Measurements from ENCODE around the gene DDX51.
"Not testable (repeated sequence)": the region's sequence is repeated elsewhere in the genome, so short reads cannot be mapped to it uniquely, and the experiment has no call there.

DDX51 gene

DNA sequence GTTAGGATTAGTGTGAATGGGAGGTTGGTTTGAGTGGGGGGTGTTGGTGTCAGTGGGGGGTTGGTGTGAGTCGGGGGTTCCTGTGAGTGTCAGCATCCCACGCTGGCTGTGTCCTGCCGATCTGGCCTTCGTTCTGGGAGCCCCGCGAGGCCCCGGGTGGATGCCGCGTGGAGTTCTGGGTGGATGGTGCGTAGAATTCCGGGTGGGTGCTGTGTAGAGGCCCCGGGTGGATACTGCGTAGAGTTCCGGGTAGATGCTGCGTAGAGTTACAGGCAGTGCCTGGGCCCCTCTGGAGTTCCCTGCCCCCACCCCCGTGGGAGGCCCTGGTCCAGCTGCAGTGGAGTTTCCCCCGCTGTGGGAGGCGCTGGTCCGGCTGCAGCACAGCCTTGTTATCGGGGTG, 8.8 kb upstream of the DDX51 start:
- DNase-seq = no peak

DNA sequence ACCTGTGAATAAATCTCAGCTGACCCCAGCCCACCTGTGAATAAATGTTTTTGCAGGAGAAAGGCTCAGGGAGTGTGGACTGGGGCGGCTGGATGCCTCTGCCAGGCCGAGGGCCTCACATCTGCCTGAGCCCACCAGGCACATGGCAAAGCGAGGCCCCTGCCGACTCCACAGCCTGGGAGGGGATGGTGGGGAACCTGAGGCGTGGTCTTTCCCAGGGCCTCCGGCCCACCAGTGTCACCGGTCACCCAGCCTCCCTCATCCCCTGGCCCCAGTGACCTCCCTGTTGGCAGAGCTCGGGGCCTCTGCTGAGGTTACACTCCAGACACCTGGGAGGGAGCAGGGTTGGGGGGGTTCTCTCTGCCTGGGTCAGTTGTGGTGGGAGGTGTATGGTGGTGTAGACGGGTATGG, 8.3 kb upstream of the DDX51 start:
- DNase-seq = no peak

DNA sequence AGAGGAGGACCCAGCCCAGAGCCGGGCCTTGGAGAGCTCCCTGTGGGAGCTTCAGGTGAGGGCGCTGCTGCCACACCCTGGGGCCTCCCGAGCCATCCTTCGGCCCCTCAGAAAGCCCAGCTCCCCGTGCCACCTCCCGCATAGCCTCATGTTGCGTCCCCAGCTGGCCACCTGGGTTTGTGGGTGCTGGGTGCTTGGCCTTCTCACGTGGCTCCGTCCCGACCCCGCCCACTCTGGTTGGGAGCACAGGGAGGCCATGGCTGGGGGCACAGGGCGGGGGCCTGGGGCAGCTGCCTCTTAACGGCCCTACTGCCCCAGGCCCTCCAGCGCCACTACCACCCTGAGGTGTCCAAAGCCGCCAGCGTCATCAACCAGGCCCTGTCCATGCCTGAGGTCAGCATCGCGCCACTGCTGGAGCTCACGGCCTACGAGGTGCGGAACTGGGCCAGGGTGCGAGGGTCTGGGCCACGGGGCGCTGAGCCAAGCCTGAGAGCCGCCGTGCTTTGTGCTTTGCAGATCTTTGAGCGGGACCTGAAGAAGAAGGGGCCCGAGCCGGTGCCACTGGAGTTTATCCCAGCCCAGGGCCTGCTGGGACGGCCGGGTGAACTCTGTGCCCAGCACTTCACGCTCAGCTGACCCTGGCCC, 7.8 kb upstream of the DDX51 start:
- no peak for DNase-seq

GRCh38 chr12:132151145-132151765, 7.1 kb upstream of the DDX51 start:
- no peak for DNase-seq

DNA sequence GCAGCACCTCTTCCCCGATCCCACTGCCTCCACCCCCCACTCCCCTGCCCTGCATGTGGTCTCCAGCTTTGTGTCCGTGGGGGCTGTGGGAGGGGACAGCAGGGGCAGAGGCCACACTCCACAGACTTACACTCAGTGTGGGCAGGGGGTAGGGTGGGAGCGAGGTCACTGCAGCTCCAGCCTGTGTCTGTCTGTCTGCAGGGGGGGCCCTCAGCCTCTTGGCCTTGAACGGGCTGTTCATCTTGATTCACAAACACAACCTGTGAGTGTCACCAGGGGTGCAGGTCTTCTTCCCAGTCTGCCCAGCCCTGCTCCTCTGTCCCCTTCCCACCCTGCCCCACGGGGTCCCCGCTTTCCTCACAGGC, 6.6 kb upstream of the DDX51 start:
- DNase-seq = no peak

GRCh38 chr12:132149526-132149925, 5.4 kb upstream of the DDX51 start:
- not testable (repeated sequence) for DNase-seq

DNA sequence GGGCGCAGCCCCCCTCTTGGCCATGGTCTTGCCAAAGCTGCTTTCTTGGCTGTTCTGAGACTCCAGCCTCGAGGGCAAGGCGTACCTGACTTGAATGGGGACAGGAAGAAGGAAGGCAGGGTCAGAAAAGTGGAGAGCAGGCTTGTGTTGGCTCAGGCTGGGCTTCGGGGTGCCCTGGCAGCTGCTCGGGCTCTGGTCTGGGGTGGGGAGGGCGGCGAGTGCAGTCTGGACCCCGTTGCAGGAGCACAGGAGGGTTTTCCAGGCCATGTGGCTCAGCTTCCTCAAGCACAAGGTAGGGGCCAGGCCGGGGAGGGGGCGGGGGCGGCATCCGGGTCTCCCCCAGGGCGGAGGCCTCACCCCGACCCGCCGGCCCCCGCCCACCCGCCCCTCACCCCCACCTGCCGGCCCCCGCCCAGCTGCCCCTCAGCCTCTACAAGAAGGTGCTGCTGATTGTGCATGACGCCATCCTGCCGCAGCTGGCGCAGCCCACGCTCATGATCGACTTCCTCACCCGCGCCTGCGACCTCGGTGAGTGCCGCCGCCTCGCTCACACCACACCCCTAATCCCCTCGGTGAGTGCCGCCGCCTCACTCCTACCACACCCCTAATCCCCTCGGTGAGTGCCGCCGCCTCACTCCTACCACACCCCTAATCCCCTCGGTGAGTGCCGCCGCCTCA, 4.4 kb upstream of the DDX51 start:
- DNase-seq = no peak

GRCh38 chr12:132147423-132148367, 3.6 kb upstream of the DDX51 start:
- no peak for DNase-seq

DNA sequence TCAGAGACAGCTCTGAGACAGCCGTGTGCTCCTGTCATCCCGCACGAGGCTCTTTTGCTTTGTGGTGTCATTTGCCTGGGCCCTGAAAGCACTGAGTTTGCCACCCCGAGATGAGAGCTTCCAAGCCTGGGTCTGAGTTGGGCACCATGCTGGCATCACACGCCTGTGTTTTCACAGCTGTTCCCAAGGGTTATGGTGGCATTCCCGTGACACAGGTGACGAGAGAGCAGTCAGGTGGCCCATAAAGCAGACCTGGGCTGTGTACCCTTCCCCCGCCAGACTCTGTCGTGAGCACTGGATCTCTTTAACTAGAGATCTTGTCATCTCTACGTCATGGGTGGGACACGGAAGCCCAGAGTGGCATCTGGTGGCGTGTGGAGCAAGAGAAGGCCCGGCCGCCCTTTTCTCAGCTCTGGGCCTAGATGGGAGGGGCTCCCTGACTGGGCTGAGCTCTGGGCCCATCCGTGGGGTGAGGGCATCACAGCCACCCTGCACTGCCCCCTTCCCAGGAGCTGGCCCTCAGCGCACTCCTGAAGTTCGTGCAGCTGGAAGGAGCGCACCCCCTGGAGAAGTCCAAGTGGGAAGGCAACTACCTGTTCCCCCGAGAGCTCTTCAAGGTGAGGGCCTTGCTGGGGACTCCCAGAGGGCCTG, 2.8 kb upstream of the DDX51 start:
- no peak for DNase-seq

GRCh38 chr12:132146098-132146497, 2.0 kb upstream of the DDX51 start:
- DNase-seq = no peak

DNA sequence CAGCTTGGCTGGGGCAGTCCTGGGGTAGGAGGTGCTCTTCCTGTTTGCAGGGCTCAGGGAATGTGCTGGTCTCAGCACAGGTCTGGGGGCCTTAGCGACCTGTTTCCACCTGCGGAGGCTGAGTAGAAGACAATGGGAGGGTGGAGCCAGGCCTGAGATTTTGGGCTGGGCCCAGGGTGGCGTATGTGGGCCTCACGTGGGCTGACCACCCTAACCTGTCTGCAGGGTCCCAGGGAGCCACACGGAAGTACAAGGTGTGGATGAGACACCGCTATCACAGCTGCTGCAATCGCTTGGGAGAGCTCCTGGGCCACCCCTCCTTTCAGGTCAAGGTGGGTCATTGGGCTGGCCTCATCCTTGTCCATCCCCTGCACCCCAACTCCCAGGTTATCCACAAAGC, 1.2 kb upstream of the DDX51 start:
- DNase-seq = no peak

DNA sequence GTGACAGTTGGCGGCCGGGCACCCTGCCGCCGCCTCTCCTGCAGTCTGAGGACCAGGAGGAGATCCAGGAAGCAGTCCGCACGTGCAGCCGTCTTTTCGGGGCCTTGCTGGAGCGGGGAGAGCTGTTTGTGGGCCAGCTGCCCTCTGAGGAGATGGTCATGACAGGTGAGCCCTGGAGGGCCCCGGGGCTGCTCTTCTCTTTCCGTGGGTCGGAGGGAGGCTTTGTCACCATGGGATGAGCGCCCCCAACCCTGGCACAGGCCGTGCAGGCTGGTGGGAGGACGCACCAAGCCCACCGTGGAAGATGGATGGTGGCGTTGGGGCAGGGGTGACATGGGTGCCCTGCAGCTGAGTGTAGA, 670 bp upstream of the DDX51 start:
- DNase-seq = no peak

- no peak for DNase-seq
These were observed 615 bp downstream of the DDX51 start for GRCh38 chr12:132143336-132144071.

DNA sequence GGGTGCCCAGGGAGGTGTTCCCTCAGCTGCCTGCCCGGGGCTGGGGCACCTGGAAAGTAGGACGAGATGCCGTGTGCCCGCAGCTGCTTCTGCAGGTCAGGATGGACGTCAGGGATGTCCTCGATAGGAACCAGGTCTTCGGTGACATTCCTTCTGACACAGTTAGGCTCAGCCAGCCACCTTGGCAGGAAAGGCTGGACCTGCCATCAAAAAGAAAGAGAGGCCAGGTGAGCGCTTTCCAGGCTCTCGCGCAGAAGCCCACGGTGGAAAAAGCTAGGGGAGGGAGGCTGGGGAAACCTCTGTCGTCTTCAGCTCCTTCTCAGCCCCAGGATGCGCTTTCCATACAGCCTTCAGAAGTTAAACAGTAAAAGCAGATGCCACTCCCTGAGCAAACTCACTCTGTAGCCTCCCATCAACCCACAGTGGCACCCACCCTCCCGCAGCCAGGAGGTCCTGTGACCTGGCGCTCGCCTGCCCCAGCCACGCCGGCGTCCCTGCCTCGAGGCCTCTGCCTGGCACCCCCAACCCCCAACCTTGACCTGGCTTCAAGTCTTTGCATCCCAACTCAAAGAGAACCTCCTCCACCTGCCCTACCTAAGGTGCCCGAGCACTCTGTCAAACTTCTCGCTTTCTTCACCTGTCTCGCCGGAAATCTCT, 1.3 kb downstream of the DDX51 start:
- no peak for DNase-seq

DNA sequence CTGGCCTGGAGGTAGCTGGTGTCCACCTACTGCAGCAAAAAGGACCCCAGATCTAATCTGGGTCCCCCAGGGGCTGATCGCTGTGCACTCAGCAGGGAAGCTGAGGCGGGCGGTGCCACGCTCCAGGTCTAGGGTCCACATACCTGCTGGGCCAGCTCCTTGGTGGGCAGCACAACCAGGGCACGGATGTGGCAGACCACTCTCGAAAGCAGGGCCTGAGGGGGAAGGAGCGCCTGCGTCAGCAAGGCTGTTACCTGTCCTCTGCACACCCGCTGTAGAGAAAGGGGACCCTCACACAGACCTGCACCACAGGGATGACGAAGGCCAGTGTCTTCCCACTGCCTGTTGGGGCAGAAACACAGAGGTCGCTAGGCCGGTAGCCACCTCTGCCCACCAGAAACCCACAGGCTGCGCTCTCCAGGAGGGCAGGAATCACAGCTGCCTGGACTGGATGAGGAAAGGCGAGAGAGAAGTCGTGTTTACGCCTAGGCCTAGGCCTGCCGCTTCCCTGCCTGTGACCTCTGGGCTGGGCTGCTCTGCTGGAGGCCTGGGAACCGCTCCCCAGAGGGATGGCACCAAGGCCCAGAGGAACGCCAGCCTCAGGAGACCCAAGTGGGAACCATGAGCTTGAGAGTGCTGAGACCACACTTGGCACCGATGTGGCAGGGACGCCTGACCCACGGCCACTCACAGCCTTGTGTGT, 2.0 kb downstream of the DDX51 start:
- no peak for DNase-seq

DNA sequence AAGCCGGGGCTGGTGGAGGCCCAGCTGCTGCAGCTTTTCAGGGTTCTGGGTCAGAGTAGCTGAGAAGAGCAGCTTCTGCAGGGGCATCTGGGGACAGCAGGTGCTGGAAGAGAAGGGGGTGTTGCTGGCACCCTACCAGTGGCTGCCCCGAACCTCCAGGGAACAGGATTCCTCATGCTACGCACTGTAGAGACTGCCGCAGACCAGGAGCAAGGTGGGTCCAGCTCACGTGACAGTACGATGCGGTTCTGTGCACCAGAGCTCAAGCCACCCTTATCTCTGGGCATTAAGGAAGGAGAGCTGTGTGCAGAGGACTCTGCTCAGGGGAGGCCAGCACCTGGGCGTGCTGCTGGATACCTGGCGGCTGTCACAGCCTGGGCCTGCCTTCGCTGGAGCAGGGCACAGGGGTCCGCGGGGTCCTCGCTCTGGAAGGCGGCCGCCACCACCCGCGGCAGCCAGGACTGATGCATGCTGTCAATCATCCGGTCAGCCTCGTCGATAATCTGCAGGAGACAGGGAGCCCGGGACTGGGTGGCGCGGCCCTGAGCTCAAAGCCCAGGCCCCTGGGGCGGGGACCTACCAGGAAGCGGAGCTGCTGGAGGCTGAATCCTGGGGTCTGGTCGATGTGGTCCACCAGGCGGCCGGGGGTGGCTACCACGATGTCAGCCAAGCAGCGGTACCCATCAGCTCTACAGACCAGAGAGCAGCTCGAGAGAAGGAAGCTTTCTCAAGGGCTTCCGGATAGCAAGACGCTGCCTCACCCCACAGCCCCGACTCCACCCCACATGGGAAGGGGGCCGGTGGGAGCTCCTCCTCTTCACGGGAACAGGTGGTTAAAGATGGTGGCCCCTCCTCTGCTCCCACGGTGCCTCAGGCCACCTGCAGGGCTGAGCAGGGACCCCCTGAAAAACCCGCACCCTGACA, 2.9 kb downstream of the DDX51 start:
- DNase-seq = no peak

- DNase-seq = no peak
These were observed 3.6 kb downstream of the DDX51 start for GRCh38 chr12:132140501-132140900.

- DNase-seq = no peak
These were observed 4.2 kb downstream of the DDX51 start for GRCh38 chr12:132139912-132140311.

DNA sequence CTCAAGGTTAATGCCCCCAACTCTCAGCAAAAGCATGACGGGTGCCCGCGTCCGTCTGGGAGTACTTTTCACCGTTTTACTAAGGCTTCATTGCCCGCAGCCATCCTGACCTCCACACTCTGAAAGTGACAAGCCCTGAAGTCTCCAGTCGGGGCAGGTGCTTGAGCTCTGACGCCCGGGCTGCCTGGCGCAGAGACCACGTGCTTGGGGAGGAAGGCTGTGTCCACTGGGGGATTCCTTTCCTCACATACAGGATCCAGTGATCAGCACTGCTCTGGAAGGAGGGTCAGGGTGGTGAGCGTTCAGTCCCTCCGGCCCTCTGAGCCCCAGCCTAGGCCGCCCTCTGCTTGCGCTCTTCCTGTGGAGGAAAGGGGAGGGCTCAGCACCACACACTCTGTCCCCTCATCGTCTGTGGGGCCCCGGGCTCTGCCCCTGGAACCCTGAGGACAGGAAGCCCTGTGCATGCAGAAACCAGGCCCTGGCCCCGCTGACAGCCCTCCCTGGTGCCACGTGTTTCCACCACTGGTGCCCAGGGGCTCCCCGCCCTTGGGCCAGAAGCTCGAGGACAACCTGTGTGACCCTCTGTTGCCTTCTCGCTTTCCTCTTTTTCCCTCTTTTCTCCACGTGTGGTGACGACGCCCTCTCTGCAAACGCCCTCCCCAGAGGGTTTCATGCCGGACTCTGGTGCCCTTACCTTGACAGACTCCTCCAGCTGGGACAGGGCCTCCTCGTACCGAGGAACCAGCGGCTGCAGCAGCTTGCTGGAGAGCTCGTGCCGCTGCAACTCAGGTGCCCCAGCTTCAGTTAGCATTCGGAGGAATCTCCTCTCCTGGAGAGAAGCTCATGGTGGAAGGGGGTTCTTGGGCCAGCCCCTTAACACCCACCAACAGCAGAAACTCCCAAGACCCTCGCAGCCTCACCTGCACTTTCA, 4.9 kb downstream of the DDX51 start:
- no peak for DNase-seq
